Activated naive CD4-positive, alpha-beta T cell treated with anti-CD3 and anti-CD28 coated beads, Interleukin-2, amount 50 U/mL, for 72 hours (primary cell): ENCODE data around the gene SNX21. TPM values are rescaled to one million over a fixed set of nuclear protein-coding genes. Genes with fewer than 3 reads are reported as not detected.
"Not testable (repeated sequence)": the region's sequence is repeated elsewhere in the genome, so short reads cannot be mapped to it uniquely, and the experiment has no call there.

Experiments
- ATAC-seq, 2 donors: fragments of 150-1000 bp; cut with Tn5 transposase; 2 replicates each; pipeline ENCODE4 v1.10.0; 2021; ENCODE audit warnings: mild to moderate bottlenecking in 2 of 2, moderate library complexity in 2 of 2
- DNase-seq, 2 donors: peaks; one replicate each; pipeline ENCODE4 v3.0.0; 2021 to 2022; ENCODE audit warnings: low spot score in 2 of 2
- H3K27ac Mint-ChIP-seq, 2 donors: one replicate each; pipeline ENCODE4 v1.8.0; 2022; ENCODE audit warnings: mild to moderate bottlenecking in 2 of 2, mixed read lengths in 2 of 2
- H3K36me3 Mint-ChIP-seq, 2 donors: one replicate each; pipeline ENCODE4 v1.8.0; 2022; ENCODE audit warnings: mixed read lengths in 2 of 2
- H3K9me3 Mint-ChIP-seq, 2 donors: one replicate each; pipeline ENCODE4 v1.8.0; 2022; ENCODE audit warnings: mixed read lengths in 2 of 2
- total RNA-seq, 2 donors: library from RNA; stranded (reverse); gene quantifications; one replicate each; pipeline ENCODE4 v1.2.3, GENCODE V29; 2022

The SNX21 gene
- total RNA-seq, result 1 to 10 TPM; 2.1 to 2.5 TPM

GRCh38 chr20:45833030-45833882, at the start of gene SNX21:
SNX21 (plus strand) TSS chr20:45833799; CDS start chr20:45833920, 121 bp downstream.
- peak within 1 kb of the TSS in 1 of 2 donors; percentile 43 for H3K27ac Mint-ChIP-seq
- peak in 1 of 2 donors; percentile 38 for DNase-seq
- ATAC-seq, result peak; percentile 71 to 81
- H3K9me3 Mint-ChIP-seq, result no peaks in the 10 kb centered on the region
- H3K36me3 Mint-ChIP-seq, result no peaks in the 10 kb centered on the region

- H3K9me3 Mint-ChIP-seq, result no peaks in the 10 kb centered on the region
- peaks cover 5 to 10% of the 10 kb centered on the region in 2 donors for H3K36me3 Mint-ChIP-seq
- H3K27ac Mint-ChIP-seq, result no peak overlapping the region
- no peak for ATAC-seq
- DNase-seq, result no peak
Observed at GRCh38 chr20:45788351-45788750, 45.2 kb upstream of the SNX21 start.

GRCh38 chr20:45792317-45793118, 41.1 kb upstream of the SNX21 start:
- no peak for DNase-seq
- ATAC-seq, result no peak
- peak overlapping the region; percentile 85 to 95 for H3K27ac Mint-ChIP-seq
- no peaks in the 10 kb centered on the region for H3K9me3 Mint-ChIP-seq
- H3K36me3 Mint-ChIP-seq, result peaks cover 5 to 10% of the 10 kb centered on the region in 2 donors

- H3K27ac Mint-ChIP-seq, result peak overlapping the region in 1 of 2 donors; percentile 1
- peak in 1 of 2 donors; percentile 27 for ATAC-seq
- no peaks in the 10 kb centered on the region for H3K9me3 Mint-ChIP-seq
- no peak for DNase-seq
- peaks cover 5 to 8% of the 10 kb centered on the region in 2 donors for H3K36me3 Mint-ChIP-seq
Observed at GRCh38 chr20:45796337-45797065, 37.1 kb upstream of the SNX21 start.

GRCh38 chr20:45797510-45797909, 36.1 kb upstream of the SNX21 start:
- not testable (repeated sequence) for H3K9me3 Mint-ChIP-seq, DNase-seq, ATAC-seq, H3K27ac Mint-ChIP-seq, H3K36me3 Mint-ChIP-seq

- H3K9me3 Mint-ChIP-seq, H3K36me3 Mint-ChIP-seq, H3K27ac Mint-ChIP-seq, ATAC-seq, DNase-seq: not testable (repeated sequence)
Observed at GRCh38 chr20:45797955-45798354, 35.6 kb upstream of the SNX21 start.

- DNase-seq, result peak in 1 of 2 donors; percentile 74
- Mint-ChIP-seq H3K27ac (peak overlapping the region in 1 of 2 donors; percentile 46), H3K36me3 (no peaks in the 10 kb centered on the region), H3K9me3 (no peaks in the 10 kb centered on the region)
- ATAC-seq, result peak; percentile 90 to 96
Observed at GRCh38 chr20:45798935-45799642, 34.5 kb upstream of the SNX21 start.

GRCh38 chr20:45801851-45802250, 31.7 kb upstream of the SNX21 start:
- ATAC-seq, result no peak
- no peak for DNase-seq
- Mint-ChIP-seq H3K9me3 (no peaks in the 10 kb centered on the region), H3K36me3 (no peaks in the 10 kb centered on the region), H3K27ac (no peak overlapping the region)

GRCh38 chr20:45810191-45810970, 23.2 kb upstream of the SNX21 start:
- no peaks in the 10 kb centered on the region for H3K9me3 Mint-ChIP-seq

GRCh38 chr20:45812157-45813005, 21.2 kb upstream of the SNX21 start, which contains the start of gene UBE2C:
UBE2C (plus strand) TSS chr20:45812644; CDS start chr20:45812696, 52 bp downstream.
- ATAC-seq, result peak; percentile 98 to 100
- peak within 1 kb of the TSS; percentile 92 to 97 for H3K27ac Mint-ChIP-seq
- H3K36me3 Mint-ChIP-seq, result peaks cover 35 to 48% of the 10 kb centered on the region in 2 donors
- H3K9me3 Mint-ChIP-seq, result no peaks in the 10 kb centered on the region
- peak; percentile 93 to 99 for DNase-seq

More at GRCh38 chr20:45810191-45810970, 23.2 kb upstream of the SNX21 start:
- H3K27ac Mint-ChIP-seq, result peak overlapping the region; percentile 61 to 65
- ATAC-seq (no peak), DNase-seq (no peak)
- peaks cover 29 to 35% of the 10 kb centered on the region in 2 donors for H3K36me3 Mint-ChIP-seq

GRCh38 chr20:45813006-45813340, 20.6 kb upstream of the SNX21 start:
- H3K27ac Mint-ChIP-seq, result peak overlapping the region; percentile 92 to 97
- H3K36me3 Mint-ChIP-seq, result peaks cover 35 to 48% of the 10 kb centered on the region in 2 donors
- ATAC-seq, result no peak
- no peaks in the 10 kb centered on the region for H3K9me3 Mint-ChIP-seq
- DNase-seq, result no peak

- H3K36me3 Mint-ChIP-seq, result peaks cover 35 to 48% of the 10 kb centered on the region in 2 donors
- H3K9me3 Mint-ChIP-seq, result no peaks in the 10 kb centered on the region
- DNase-seq (no peak), ATAC-seq (no peak)
- H3K27ac Mint-ChIP-seq, result peak overlapping the region; percentile 92 to 97
Observed at GRCh38 chr20:45813489-45813888, 20.1 kb upstream of the SNX21 start.

GRCh38 chr20:45814314-45814713, 19.3 kb upstream of the SNX21 start:
- ATAC-seq (no peak), DNase-seq (no peak)
- Mint-ChIP-seq H3K27ac (no peak overlapping the region), H3K9me3 (no peaks in the 10 kb centered on the region), H3K36me3 (peaks cover 35 to 48% of the 10 kb centered on the region in 2 donors)

GRCh38 chr20:45816951-45817350, 16.6 kb upstream of the SNX21 start:
- DNase-seq (no peak), ATAC-seq (no peak)
- Mint-ChIP-seq H3K36me3 (peaks cover 25 to 33% of the 10 kb centered on the region in 2 donors), H3K9me3 (no peaks in the 10 kb centered on the region), H3K27ac (no peak overlapping the region)
